ENCODE data around the gene UBA1. TPM values are rescaled to one million over a fixed set of nuclear protein-coding genes. Genes with fewer than 3 reads are reported as not detected.

Gene UBA1
- total RNA-seq, 1 donor from 2014 or later: 350 TPM

GRCh38 chrX:47233333-47234113, 39.9 kb downstream of the UBA1 start:
- TF ChIP-seq CTCF (IDR thresholded peaks at IDR 0.05; ENCODE audit: unreplicated experiment): no peak
- Mint-ChIP-seq H3K27me3 (ENCODE audit: low read depth) (no peaks in the 10 kb centered on the region), H3K27ac (peak overlapping the region; percentile 100), H3K36me3 (peaks cover 10% of the 10 kb centered on the region), H3K4me3 (peak overlapping the region; percentile 95), H3K4me1 (peaks cover 33% of the 10 kb centered on the region), H3K9me3 (no peaks in the 10 kb centered on the region)
- peak; percentile 98 to 100 for DNase-seq (ENCODE audit: low spot score in 2 of 2, unreplicated experiment in 2 of 2)

DNA sequence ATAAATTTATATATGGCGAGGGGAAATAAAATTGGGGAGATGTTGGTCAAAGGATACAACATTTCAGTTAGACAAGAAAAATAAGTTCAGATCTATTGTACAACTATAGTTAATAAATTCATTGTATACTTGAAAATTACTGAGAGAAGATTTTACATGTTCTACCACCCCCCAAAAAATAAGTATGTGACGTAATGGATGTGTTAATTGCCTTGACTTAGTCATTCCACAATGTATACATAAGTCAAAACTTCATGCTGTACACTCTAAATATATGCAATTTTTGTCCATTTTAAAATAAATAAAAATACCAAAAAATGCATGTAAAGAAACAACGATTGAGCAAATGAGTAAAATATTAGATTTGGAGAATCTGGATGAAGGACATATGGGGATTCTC, 41.0 kb downstream of the UBA1 start:
- H3K4me1 Mint-ChIP-seq: peaks cover 33% of the 10 kb centered on the region
- DNase-seq (ENCODE audit: low spot score in 2 of 2, unreplicated experiment in 2 of 2): no peak
- peak overlapping the region; percentile 100 for H3K27ac Mint-ChIP-seq
- no peaks in the 10 kb centered on the region for H3K27me3 Mint-ChIP-seq (ENCODE audit: low read depth)
- H3K36me3 Mint-ChIP-seq: peaks cover 9% of the 10 kb centered on the region
- no peaks in the 10 kb centered on the region for H3K9me3 Mint-ChIP-seq
- TF ChIP-seq CTCF (IDR thresholded peaks at IDR 0.05; ENCODE audit: unreplicated experiment): no peak
- peak overlapping the region; percentile 95 for H3K4me3 Mint-ChIP-seq

DNA sequence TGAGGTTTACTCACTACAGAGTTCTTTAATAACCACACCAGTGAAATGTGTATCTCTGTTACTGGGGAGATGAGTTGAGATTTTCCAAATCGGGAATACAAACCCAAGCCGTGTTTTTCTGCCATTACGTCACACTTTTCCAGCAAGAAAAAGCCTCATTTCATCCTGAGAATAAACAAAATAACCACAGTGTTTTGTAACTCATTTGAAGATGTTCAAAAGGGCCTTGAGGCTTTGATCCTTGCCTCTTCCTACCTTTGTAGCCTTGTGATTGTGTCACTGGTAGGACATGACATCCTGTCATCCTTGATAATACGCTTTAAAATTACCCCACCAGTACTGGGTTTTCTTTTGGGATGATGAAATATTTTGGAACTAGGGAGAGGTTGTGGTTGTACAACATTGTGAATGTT, 42.1 kb downstream of the UBA1 start:
- no peak for DNase-seq (ENCODE audit: low spot score in 2 of 2, unreplicated experiment in 2 of 2)
- Mint-ChIP-seq H3K4me3 (peak overlapping the region; percentile 43), H3K9me3 (no peaks in the 10 kb centered on the region), H3K27ac (peak overlapping the region; percentile 73), H3K36me3 (peaks cover 15% of the 10 kb centered on the region), H3K4me1 (peaks cover 33% of the 10 kb centered on the region), H3K27me3 (ENCODE audit: low read depth) (no peaks in the 10 kb centered on the region)
- TF ChIP-seq CTCF (IDR thresholded peaks at IDR 0.05; ENCODE audit: unreplicated experiment): no peak

GRCh38 chrX:47239199-47239598, 45.6 kb downstream of the UBA1 start:
- Mint-ChIP-seq H3K4me3 (no peak overlapping the region), H3K4me1 (peaks cover 23% of the 10 kb centered on the region), H3K27ac (no peak overlapping the region), H3K36me3 (peaks cover 42% of the 10 kb centered on the region), H3K27me3 (ENCODE audit: low read depth) (no peaks in the 10 kb centered on the region), H3K9me3 (no peaks in the 10 kb centered on the region)
- TF ChIP-seq CTCF (IDR thresholded peaks at IDR 0.05; ENCODE audit: unreplicated experiment): no peak
- DNase-seq (ENCODE audit: low spot score in 2 of 2, unreplicated experiment in 2 of 2): no peak

GRCh38 chrX:47239898-47240545, 46.4 kb downstream of the UBA1 start:
- Mint-ChIP-seq H3K27me3 (ENCODE audit: low read depth) (no peaks in the 10 kb centered on the region), H3K4me1 (peaks cover 22% of the 10 kb centered on the region), H3K27ac (no peak overlapping the region), H3K9me3 (no peaks in the 10 kb centered on the region), H3K4me3 (no peak overlapping the region), H3K36me3 (peaks cover 46% of the 10 kb centered on the region)
- no peak for DNase-seq (ENCODE audit: low spot score in 2 of 2, unreplicated experiment in 2 of 2)
- TF ChIP-seq CTCF (IDR thresholded peaks at IDR 0.05; ENCODE audit: unreplicated experiment): no peak
